ENCODE results near the gene SH3GL1.

DNA sequence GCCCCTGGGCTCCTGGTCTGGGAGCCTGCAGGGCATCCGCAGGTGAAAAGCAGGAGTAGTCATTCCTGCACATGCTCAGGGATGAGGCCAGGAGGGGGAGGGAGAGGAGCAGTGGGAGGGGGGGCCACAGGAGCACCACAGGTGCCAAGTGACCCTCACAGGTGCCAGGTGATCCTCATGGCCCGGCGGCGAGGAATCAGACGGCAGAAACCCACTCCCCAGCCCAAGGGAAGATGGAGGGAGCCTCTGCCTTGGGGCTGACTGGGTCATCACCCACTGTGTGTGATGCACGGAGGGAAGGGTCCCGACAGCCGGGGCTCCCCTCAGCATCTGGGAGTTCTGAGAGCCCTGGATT is 27.4 kb downstream of the SH3GL1 start:
- TF ChIP-seq, protein P1, sequence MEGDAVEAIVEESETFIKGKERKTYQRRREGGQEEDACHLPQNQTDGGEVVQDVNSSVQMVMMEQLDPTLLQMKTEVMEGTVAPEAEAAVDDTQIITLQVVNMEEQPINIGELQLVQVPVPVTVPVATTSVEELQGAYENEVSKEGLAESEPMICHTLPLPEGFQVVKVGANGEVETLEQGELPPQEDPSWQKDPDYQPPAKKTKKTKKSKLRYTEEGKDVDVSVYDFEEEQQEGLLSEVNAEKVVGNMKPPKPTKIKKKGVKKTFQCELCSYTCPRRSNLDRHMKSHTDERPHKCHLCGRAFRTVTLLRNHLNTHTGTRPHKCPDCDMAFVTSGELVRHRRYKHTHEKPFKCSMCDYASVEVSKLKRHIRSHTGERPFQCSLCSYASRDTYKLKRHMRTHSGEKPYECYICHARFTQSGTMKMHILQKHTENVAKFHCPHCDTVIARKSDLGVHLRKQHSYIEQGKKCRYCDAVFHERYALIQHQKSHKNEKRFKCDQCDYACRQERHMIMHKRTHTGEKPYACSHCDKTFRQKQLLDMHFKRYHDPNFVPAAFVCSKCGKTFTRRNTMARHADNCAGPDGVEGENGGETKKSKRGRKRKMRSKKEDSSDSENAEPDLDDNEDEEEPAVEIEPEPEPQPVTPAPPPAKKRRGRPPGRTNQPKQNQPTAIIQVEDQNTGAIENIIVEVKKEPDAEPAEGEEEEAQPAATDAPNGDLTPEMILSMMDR (IDR thresholded peaks at IDR 0.05; ENCODE audit: poor library complexity) = no peak
- TF ChIP-seq EZH2 (IDR thresholded peaks at IDR 0.05; ENCODE audit: borderline replicate concordance) (no peak), EZH2phosphoT487 (IDR thresholded peaks at IDR 0.05; ENCODE audit: low read depth, severe bottlenecking, unreplicated experiment) (no peak)

Measured in hepatocyte (in vitro differentiated cells).